Measurements from ENCODE around the gene ACSL6.

- TF ChIP-seq, protein P1, sequence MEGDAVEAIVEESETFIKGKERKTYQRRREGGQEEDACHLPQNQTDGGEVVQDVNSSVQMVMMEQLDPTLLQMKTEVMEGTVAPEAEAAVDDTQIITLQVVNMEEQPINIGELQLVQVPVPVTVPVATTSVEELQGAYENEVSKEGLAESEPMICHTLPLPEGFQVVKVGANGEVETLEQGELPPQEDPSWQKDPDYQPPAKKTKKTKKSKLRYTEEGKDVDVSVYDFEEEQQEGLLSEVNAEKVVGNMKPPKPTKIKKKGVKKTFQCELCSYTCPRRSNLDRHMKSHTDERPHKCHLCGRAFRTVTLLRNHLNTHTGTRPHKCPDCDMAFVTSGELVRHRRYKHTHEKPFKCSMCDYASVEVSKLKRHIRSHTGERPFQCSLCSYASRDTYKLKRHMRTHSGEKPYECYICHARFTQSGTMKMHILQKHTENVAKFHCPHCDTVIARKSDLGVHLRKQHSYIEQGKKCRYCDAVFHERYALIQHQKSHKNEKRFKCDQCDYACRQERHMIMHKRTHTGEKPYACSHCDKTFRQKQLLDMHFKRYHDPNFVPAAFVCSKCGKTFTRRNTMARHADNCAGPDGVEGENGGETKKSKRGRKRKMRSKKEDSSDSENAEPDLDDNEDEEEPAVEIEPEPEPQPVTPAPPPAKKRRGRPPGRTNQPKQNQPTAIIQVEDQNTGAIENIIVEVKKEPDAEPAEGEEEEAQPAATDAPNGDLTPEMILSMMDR (IDR thresholded peaks at IDR 0.05) = no peak
- TF ChIP-seq EP300 (IDR thresholded peaks at IDR 0.05) (no peak), POLR2A (IDR thresholded peaks at IDR 0.05) (no peak)
These were observed 15.6 kb upstream of the ACSL6 start for GRCh38 chr5:132027027-132027426.
